Raji (cell line): ENCODE data around the gene DSG1.

Experiments used
- POLR2A ChIP-seq: IDR thresholded peaks from 2 replicates; pipeline ENCODE4 v1.6.1; 2011; ENCODE audit warnings: low read depth, low read length, control low read depth; ENCODE audit not compliant: insufficient read depth

DSG1 gene

GRCh38 chr18:31396796-31397612 is 79.0 kb downstream of the DSG1 start:
- TF ChIP-seq POLR2A, result no peak

DNA sequence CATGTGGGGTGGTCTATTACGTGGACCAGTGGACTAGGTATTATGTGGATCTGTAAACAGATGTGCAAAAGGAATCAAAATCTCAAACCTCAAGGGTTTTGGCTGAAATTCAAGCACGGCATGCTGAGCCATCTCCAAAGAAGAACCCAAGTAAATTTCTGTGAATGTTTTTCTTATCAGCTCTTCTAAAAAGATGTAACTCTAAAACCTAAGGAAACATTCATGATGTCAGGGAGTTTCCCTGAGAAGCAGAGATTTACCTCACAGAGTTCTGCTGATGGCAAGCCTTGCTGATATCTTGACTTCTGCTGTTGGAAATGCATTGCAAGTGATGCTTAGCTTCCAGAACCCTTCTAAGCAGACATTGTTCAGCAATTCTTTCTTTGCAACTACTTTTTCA is 80.2 kb downstream of the DSG1 start:
- TF ChIP-seq POLR2A, result no peak

GRCh38 chr18:31399306-31400032 is 81.5 kb downstream of the DSG1 start:
- TF ChIP-seq POLR2A, result no peak

DNA sequence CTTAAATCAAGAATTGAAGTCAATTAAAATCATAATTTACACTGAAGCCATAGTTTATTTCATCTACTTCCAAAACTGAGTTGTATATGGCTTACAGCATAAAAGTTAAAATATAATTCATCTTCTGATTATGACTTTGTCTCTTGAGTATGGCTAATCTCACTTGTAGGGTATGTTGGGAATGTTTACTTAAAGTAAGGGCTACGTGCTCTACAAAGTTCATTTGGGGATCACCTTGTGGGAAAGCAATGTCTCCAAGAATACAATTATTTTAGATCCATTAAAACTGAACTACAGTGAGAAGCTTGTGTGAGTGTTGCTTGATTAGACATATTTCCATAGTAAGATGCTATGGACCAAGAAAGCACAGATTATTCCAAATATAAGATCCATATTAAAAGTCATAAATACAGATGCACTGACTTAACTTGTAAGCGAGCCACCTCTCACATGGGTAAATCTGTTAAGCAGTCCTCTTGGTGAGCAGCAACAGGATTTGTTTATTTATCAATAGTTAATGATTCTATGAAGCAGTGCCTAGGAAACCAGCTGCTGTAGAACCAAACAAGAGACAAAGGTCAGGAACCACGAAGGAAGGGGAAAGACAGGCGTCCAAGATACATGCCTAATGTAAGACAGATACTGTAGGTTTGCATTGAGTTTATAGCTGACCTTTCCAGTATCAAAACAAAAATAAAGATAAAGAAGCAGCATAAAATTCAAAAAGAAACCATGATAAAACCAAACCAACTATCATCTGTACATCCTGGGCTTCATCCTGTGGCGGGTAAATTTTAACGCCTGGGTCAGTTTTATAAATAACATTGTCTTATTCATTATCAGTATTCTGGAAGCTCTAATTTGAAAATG is 83.4 kb downstream of the DSG1 start:
- TF ChIP-seq POLR2A, result no peak

DNA sequence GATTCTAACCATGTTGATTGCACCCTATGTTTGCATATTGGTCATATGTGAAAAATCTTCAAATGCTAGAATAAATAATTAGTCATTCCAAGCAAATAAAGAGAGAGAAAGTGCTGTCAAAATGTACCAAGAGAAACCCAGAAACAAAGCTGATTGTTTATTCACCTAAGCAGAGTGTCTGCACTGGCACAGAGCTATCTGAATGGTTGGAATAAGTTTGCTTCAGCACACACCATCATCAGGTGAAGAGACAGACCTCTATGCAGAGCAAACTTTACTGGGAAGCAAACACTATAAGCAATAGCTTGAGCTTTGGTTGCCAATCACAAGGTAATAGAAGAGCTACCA is 84.0 kb downstream of the DSG1 start:
- no peak for TF ChIP-seq POLR2A

GRCh38 chr18:31403409-31403808 is 85.4 kb downstream of the DSG1 start:
- no peak for TF ChIP-seq POLR2A
